ENCODE data around the gene KSR1. TPM values are rescaled to one million over a fixed set of nuclear protein-coding genes. Genes with fewer than 3 reads are reported as not detected.

The KSR1 gene
- total and polyA plus RNA-seq, 12 donors = 16.0 to 50.4 (median 38.5) TPM

- intact Hi-C loops (cut with DNase I) = no loop called here
- no peaks in the 10 kb centered on the region for H3K27me3 ChIP-seq
- TF ChIP-seq POLR2A (IDR thresholded peaks at IDR 0.05) = no peak
- TF ChIP-seq CTCF (IDR thresholded peaks at IDR 0.05) = no peak
- no peak overlapping the region for H3K4me3 ChIP-seq
- H3K27ac ChIP-seq = no peak overlapping the region
- H3K4me1 ChIP-seq (replicated peaks in 1 of 2) = no peaks in the 10 kb centered on the region
- no peaks in the 10 kb centered on the region for H3K9me3 ChIP-seq (replicated peaks in 1 of 3)
- no peaks in the 10 kb centered on the region for H3K36me3 ChIP-seq (replicated peaks in 1 of 2)
- no peak for DNase-seq
- WGBS, 4 donors = 86 to 89% (median 87%) methylated on average over 5 to 9 of the region's 9 CpGs
Observed at GRCh38 chr17:27428781-27429505, 27.3 kb upstream of the KSR1 start.

- Histone ChIP-seq H3K4me1 (replicated peaks in 1 of 2) (no peaks in the 10 kb centered on the region), H3K36me3 (replicated peaks in 1 of 2) (no peaks in the 10 kb centered on the region), H3K27me3 (no peaks in the 10 kb centered on the region), H3K4me3 (no peak overlapping the region), H3K27ac (no peak overlapping the region), H3K9me3 (replicated peaks in 1 of 3) (no peaks in the 10 kb centered on the region)
- no peak for TF ChIP-seq CTCF (IDR thresholded peaks at IDR 0.05)
- TF ChIP-seq POLR2A (IDR thresholded peaks at IDR 0.05) = no peak
- intact Hi-C loops (cut with DNase I) = loop anchor here in 1 of 2 donors (10.0 kb wide), 1 partner anchor 75 kb away; no protein-coding TSS in a partner anchor
- 77 to 96% (median 88%) methylated on average over 9 to 21 of the region's 21 CpGs for WGBS, 4 donors
- DNase-seq = no peak
Observed at GRCh38 chr17:27429666-27430382, 26.4 kb upstream of the KSR1 start.

GRCh38 chr17:27430383-27430840 is 25.8 kb upstream of the KSR1 start:
- H3K4me3 ChIP-seq = no peak overlapping the region
- intact Hi-C loops (cut with DNase I) = loop anchor here in 1 of 2 donors (10.0 kb wide), 1 partner anchor 76 kb away; no protein-coding TSS in a partner anchor
- no peaks in the 10 kb centered on the region for H3K27me3 ChIP-seq
- DNase-seq = no peak
- no peak overlapping the region for H3K27ac ChIP-seq
- H3K4me1 ChIP-seq (replicated peaks in 1 of 2) = no peaks in the 10 kb centered on the region
- TF ChIP-seq CTCF (IDR thresholded peaks at IDR 0.05) = no peak
- no peak for TF ChIP-seq POLR2A (IDR thresholded peaks at IDR 0.05)
- 74 to 83% (median 80%) methylated on average over 3 to 7 of the region's 7 CpGs for WGBS, 4 donors
- H3K36me3 ChIP-seq (replicated peaks in 1 of 2) = no peaks in the 10 kb centered on the region
- H3K9me3 ChIP-seq (replicated peaks in 1 of 3) = no peaks in the 10 kb centered on the region

GRCh38 chr17:27430882-27431491 is 25.3 kb upstream of the KSR1 start:
- H3K27ac ChIP-seq = no peak overlapping the region
- 56 to 74% (median 70%) methylated on average over 7 to 10 of the region's 10 CpGs for WGBS, 4 donors
- TF ChIP-seq POLR2A (IDR thresholded peaks at IDR 0.05) = no peak
- peak; percentile 32 to 76 (median 58) for TF ChIP-seq CTCF (IDR thresholded peaks at IDR 0.05)
- intact Hi-C loops (cut with DNase I) = loop anchor here in 1 of 2 donors (10.0 kb wide), 1 partner anchor 76 kb away; no protein-coding TSS in a partner anchor
- H3K4me3 ChIP-seq = no peak overlapping the region
- H3K4me1 ChIP-seq (replicated peaks in 1 of 2) = no peaks in the 10 kb centered on the region
- no peaks in the 10 kb centered on the region for H3K9me3 ChIP-seq (replicated peaks in 1 of 3)
- no peaks in the 10 kb centered on the region for H3K36me3 ChIP-seq (replicated peaks in 1 of 2)
- DNase-seq = peak; percentile 46 to 75 (median 57)
- H3K27me3 ChIP-seq = no peaks in the 10 kb centered on the region
